ENCODE measurements around the gene BUB3. TPM values are rescaled to one million over a fixed set of nuclear protein-coding genes. Genes with fewer than 3 reads are reported as not detected.

The BUB3 gene
- total and polyA plus RNA-seq, 2 donors (not counting 1 experiment from before 2014, with no cell fraction given) = 121 to 195 TPM

- no peaks in the 10 kb centered on the region for H3K4me1 ChIP-seq (ENCODE audit: control insufficient read depth, extremely low read depth, insufficient read depth, low read length)
- DNase-seq (ENCODE audit: low read depth in 2 of 2) = no peak
- H3K27ac ChIP-seq (ENCODE audit: insufficient read depth, low read length) = no peak overlapping the region
- H3K9ac ChIP-seq (ENCODE audit: insufficient read depth, low read length) = no peak overlapping the region
- no peak overlapping the region for H3K4me3 ChIP-seq (replicated peaks in 1 of 4; ENCODE audit: control extremely low read depth in 1 of 4, insufficient read depth in 1 of 4, low read depth in 3 of 4, low read length in 4 of 4)
- no peaks in the 10 kb centered on the region for H3K36me3 ChIP-seq (ENCODE audit: control insufficient read depth, insufficient read depth, low read length)
- no peak overlapping the region for H3K4me2 ChIP-seq (ENCODE audit: extremely low read depth, insufficient read depth, low read length)
- no peak overlapping the region for H2AFZ ChIP-seq (ENCODE audit: low read length)
- no peaks in the 10 kb centered on the region for H4K20me1 ChIP-seq (ENCODE audit: control insufficient read depth, extremely low read depth, insufficient read depth, low read length)
- peaks cover 7% of the 10 kb centered on the region for H3K27me3 ChIP-seq (ENCODE audit: control insufficient read depth, insufficient read depth, low read length)
- H3K79me2 ChIP-seq (ENCODE audit: control insufficient read depth, insufficient read depth, low read length) = no peaks in the 10 kb centered on the region
- H3K9me3 ChIP-seq (ENCODE audit: control insufficient read depth, insufficient read depth, low read depth, low read length) = no peaks in the 10 kb centered on the region
- TF ChIP-seq CTCF (conservative IDR thresholded peaks at IDR 0.05 in 1 of 2, IDR thresholded peaks at IDR 0.05 in 1 of 2; ENCODE audit: low read depth in 1 of 2, low read length in 2 of 2) (no peak), EZH2 (IDR thresholded peaks at IDR 0.05; ENCODE audit: low read length, missing control alignments) (no peak)
These were observed 35.1 kb upstream of the BUB3 start for GRCh38 chr10:123119081-123119480.

- DNase-seq (ENCODE audit: low read depth in 2 of 2) = no peak
- Histone ChIP-seq H3K9me3 (ENCODE audit: control insufficient read depth, insufficient read depth, low read depth, low read length) (no peaks in the 10 kb centered on the region), H3K79me2 (ENCODE audit: control insufficient read depth, insufficient read depth, low read length) (no peaks in the 10 kb centered on the region), H3K4me3 (replicated peaks in 1 of 4; ENCODE audit: control extremely low read depth in 1 of 4, insufficient read depth in 1 of 4, low read depth in 3 of 4, low read length in 4 of 4) (no peak overlapping the region), H3K27ac (ENCODE audit: insufficient read depth, low read length) (no peak overlapping the region), H3K27me3 (ENCODE audit: control insufficient read depth, insufficient read depth, low read length) (peaks cover 2% of the 10 kb centered on the region), H3K4me1 (ENCODE audit: control insufficient read depth, extremely low read depth, insufficient read depth, low read length) (no peaks in the 10 kb centered on the region), H3K36me3 (ENCODE audit: control insufficient read depth, insufficient read depth, low read length) (no peaks in the 10 kb centered on the region), H4K20me1 (ENCODE audit: control insufficient read depth, extremely low read depth, insufficient read depth, low read length) (no peaks in the 10 kb centered on the region), H3K4me2 (ENCODE audit: extremely low read depth, insufficient read depth, low read length) (no peak overlapping the region), H2AFZ (ENCODE audit: low read length) (no peak overlapping the region), H3K9ac (ENCODE audit: insufficient read depth, low read length) (no peak overlapping the region)
- no peak for TF ChIP-seq CTCF (conservative IDR thresholded peaks at IDR 0.05 in 1 of 2, IDR thresholded peaks at IDR 0.05 in 1 of 2; ENCODE audit: low read depth in 1 of 2, low read length in 2 of 2)
These were observed 28.0 kb upstream of the BUB3 start for GRCh38 chr10:123126246-123126645.

DNA sequence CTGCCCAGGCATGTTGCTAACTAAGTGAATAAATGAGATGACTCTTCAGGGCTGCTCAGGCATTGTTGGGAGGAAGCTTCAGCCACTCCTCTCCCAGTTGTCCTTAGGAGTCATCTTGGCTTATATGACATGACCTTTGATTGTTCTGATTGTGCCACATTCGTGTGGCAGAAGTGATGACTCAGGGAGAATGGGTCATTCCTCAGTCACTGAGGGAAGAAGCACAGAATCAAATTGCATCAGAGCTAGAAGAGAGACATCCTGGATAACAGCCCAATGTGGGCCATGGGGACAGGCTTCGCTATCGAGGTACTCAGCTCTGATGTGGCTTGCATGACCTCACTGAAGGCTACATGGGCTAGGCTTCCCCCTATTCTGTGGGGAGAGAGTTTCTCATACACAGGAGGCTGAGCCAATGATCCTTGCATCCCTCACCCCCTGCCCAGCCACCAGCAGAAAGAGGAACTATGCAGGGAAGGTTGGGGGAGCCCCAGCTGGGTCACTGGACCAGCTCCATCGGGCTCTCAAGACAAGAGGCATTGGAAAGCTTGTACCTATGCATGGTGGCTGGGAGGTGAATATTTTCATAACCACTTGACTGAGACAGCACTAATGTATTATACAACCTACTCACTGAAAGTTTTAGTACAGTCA lies 24.5 kb upstream of the BUB3 start:
- DNase-seq (ENCODE audit: low read depth in 2 of 2) = no peak
- Histone ChIP-seq H3K4me3 (replicated peaks in 1 of 4; ENCODE audit: control extremely low read depth in 1 of 4, insufficient read depth in 1 of 4, low read depth in 3 of 4, low read length in 4 of 4) (no peak overlapping the region), H3K79me2 (ENCODE audit: control insufficient read depth, insufficient read depth, low read length) (no peaks in the 10 kb centered on the region), H3K36me3 (ENCODE audit: control insufficient read depth, insufficient read depth, low read length) (no peaks in the 10 kb centered on the region), H4K20me1 (ENCODE audit: control insufficient read depth, extremely low read depth, insufficient read depth, low read length) (no peaks in the 10 kb centered on the region), H3K9me3 (ENCODE audit: control insufficient read depth, insufficient read depth, low read depth, low read length) (no peaks in the 10 kb centered on the region), H2AFZ (ENCODE audit: low read length) (no peak overlapping the region), H3K27me3 (ENCODE audit: control insufficient read depth, insufficient read depth, low read length) (peaks cover 35% of the 10 kb centered on the region), H3K4me1 (ENCODE audit: control insufficient read depth, extremely low read depth, insufficient read depth, low read length) (peaks cover 5% of the 10 kb centered on the region), H3K4me2 (ENCODE audit: extremely low read depth, insufficient read depth, low read length) (no peak overlapping the region), H3K9ac (ENCODE audit: insufficient read depth, low read length) (no peak overlapping the region), H3K27ac (ENCODE audit: insufficient read depth, low read length) (no peak overlapping the region)
- no peak for TF ChIP-seq EZH2 (IDR thresholded peaks at IDR 0.05; ENCODE audit: low read length, missing control alignments)
- TF ChIP-seq CTCF (conservative IDR thresholded peaks at IDR 0.05 in 1 of 2, IDR thresholded peaks at IDR 0.05 in 1 of 2; ENCODE audit: low read depth in 1 of 2, low read length in 2 of 2) = no peak
